ENCODE data around the gene KIAA1328.

- TF ChIP-seq CTCF (IDR thresholded peaks at IDR 0.05; ENCODE audit: extremely low read depth in 1 of 2, insufficient read depth in 1 of 2, low read depth in 1 of 2, low read length in 2 of 2) (no peak), POLR2A (IDR thresholded peaks at IDR 0.05; ENCODE audit: low read depth, low read length) (no peak), EZH2 (IDR thresholded peaks at IDR 0.05; ENCODE audit: borderline replicate concordance, low read depth, low read length, severe bottlenecking) (no peak), GATA2 (IDR thresholded peaks at IDR 0.05; ENCODE audit: insufficient read depth, insufficient read length, low read depth, low read length) (no peak)
Measured at GRCh38 chr18:36903215-36903928, 74.4 kb downstream of the KIAA1328 start.
